Measurements from ENCODE around the gene GIPC1. TPM values are rescaled to one million over a fixed set of nuclear protein-coding genes. Genes with fewer than 3 reads are reported as not detected.

The GIPC1 gene
- total and polyA plus RNA-seq, 7 experiments from 2014 or later = 21.3 to 46.1 (median 25.9) TPM

GRCh38 chr19:14476327-14476672 is 19.6 kb downstream of the GIPC1 start:
- DNase-seq (no peak), ATAC-seq (no peak)
- Histone ChIP-seq H3K27ac (ENCODE audit: low read depth, low read length) (no peak overlapping the region), H3K36me3 (ENCODE audit: control insufficient read depth in 2 of 3, insufficient read depth in 3 of 3, low read length in 3 of 3) (peaks cover 0 to 36% (median 0%) of the 10 kb centered on the region in 3 experiments), H3K4me1 (ENCODE audit: control insufficient read depth in 2 of 2, insufficient read depth in 2 of 2, low read length in 2 of 2) (peaks cover 4 to 17% of the 10 kb centered on the region in 2 donors), H3K27me3 (ENCODE audit: control insufficient read depth in 2 of 2, insufficient read depth in 2 of 2, low read length in 2 of 2) (peaks cover 0 to 4% of the 10 kb centered on the region in 2 donors), H3K4me3 (ENCODE audit: low read length) (no peak overlapping the region), H3K9me3 (ENCODE audit: control insufficient read depth in 2 of 3, low read length in 3 of 3) (no peaks in the 10 kb centered on the region)
- CTCF ChIA-PET = no interaction called here
- Mint-ChIP-seq H3K27ac (peak overlapping the region in 2 of 9 donors; percentile 46 to 63), H3K36me3 (peaks cover 0 to 11% (median 0%) of the 10 kb centered on the region in 5 donors), H3K27me3 (peaks cover 6 to 19% (median 12%) of the 10 kb centered on the region in 5 donors), H3K9me3 (peaks cover 0 to 2% (median 0%) of the 10 kb centered on the region in 11 donors), H3K4me1 (peaks cover 0 to 39% (median 29%) of the 10 kb centered on the region in 7 donors), H3K4me3 (peak overlapping the region in 3 of 10 donors; percentile 11 to 61 (median 15))
- intact Hi-C loops (cut with micrococcal nuclease) = loop anchor here in 1 of 2 donors (5.0 to 10.0 kb wide), 2 partner anchors 121 to 339 kb away; partner anchors contain the start of gene ASF1B
- POLR2A ChIA-PET = interaction anchor here (0.8 kb wide), 1 partner anchor 41 kb away, joined by 3 read pairs; no protein-coding TSS in a partner anchor

DNA sequence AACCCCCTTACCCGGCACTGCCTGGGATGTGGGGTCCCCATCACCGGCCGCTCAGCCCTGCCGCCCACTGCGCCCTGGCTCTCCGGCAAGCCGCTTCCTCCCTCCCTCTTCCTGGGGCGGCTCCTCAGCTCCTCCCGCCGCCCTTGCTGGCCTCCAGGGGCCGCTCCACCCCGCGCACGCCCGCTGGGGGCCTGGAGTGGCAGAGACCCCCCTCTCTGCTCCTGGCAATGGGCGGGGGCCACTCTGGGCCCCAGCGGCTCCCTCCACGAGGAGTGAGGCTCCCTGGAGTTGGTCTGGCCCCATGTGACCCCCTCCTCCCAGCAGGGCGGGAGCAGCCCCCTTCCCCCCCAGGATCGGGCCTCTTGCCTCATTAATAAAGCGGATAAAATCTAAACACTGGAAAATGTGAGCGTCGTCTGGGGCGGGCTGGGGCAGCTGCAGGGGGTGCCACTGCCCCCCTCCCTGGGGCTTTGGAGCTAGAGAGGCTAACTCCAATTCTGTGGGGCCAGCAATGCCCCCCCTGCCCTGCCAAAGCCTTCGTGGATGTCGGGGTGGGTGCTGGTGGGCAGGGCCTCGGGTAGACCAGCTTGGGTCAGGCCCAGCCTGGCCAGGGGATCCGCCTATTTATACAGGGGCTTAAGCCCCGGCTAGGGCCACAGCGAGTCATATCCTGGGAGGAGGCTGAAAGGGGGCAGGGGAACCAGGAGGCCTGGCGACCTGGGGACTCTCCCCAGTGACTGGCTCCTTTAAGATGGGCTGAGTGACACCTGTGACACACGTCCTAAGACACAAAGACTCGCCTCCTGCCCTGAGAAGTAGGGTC is 20.5 kb downstream of the GIPC1 start, which contains the start of gene PTGER1:
TSS of gene PTGER1 (minus strand) at position 104 of the 823 bp plus-strand sequence. CDS start 1,034 bp downstream, outside the sequence.
- POLR2A ChIA-PET = interaction anchor here (0.6 to 0.8 kb wide), 2 partner anchors 42 to 43 kb away, joined by 3 read pairs; partner anchors contain the start of gene PKN1
- H3K36me3 ChIP-seq (ENCODE audit: control insufficient read depth in 2 of 3, insufficient read depth in 3 of 3, low read length in 3 of 3) = peaks cover 0 to 44% (median 0%) of the 10 kb centered on the region in 3 experiments

DNA sequence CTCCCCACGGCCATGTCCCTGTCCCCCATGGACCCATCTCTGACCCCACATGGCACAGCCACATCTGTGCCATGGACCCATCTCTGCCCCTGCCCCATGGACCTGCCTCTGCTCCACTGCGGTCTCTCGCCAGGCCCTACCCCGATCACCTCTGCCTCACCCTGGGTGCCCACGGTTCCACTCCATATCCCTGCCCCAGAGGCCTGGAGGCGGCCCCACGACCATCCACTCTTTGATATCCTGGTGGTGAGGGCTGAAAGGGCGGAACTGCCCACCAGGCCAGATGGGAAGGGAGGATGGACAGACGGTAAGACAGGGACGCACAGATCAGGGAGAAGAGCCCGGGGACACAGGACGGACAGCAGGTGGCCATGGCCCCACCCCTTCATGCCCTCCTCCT is 21.1 kb downstream of the GIPC1 start:
- Mint-ChIP-seq H3K27me3 (peaks cover 6 to 19% (median 12%) of the 10 kb centered on the region in 5 donors), H3K4me1 (peaks cover 0 to 39% (median 29%) of the 10 kb centered on the region in 7 donors), H3K27ac (peak overlapping the region in 1 of 9 donors; percentile 62), H3K4me3 (peak overlapping the region in 9 of 10 donors; percentile 7 to 79 (median 52)), H3K36me3 (peaks cover 0 to 11% (median 0%) of the 10 kb centered on the region in 5 donors), H3K9me3 (peaks cover 0 to 2% (median 0%) of the 10 kb centered on the region in 11 donors)
- Histone ChIP-seq H3K27ac (ENCODE audit: low read depth, low read length) (no peak overlapping the region), H3K9me3 (ENCODE audit: control insufficient read depth in 2 of 3, low read length in 3 of 3) (no peaks in the 10 kb centered on the region), H3K4me1 (ENCODE audit: control insufficient read depth in 2 of 2, insufficient read depth in 2 of 2, low read length in 2 of 2) (peaks cover 4 to 17% of the 10 kb centered on the region in 2 donors), H3K36me3 (ENCODE audit: control insufficient read depth in 2 of 3, insufficient read depth in 3 of 3, low read length in 3 of 3) (peaks cover 0 to 44% (median 0%) of the 10 kb centered on the region in 3 experiments), H3K4me3 (ENCODE audit: low read length) (no peak overlapping the region), H3K27me3 (ENCODE audit: control insufficient read depth in 2 of 2, insufficient read depth in 2 of 2, low read length in 2 of 2) (peaks cover 0 to 4% of the 10 kb centered on the region in 2 donors)
- intact Hi-C loops (cut with micrococcal nuclease) = loop anchor here (1.0 to 10.0 kb wide), 3 partner anchors 76 to 338 kb away; partner anchors contain the start of gene ASF1B (in 1 of the 2)
- POLR2A ChIA-PET = interaction anchor here (0.6 kb wide), 1 partner anchor 42 kb away, joined by 3 read pairs; the partner anchor contains the start of gene PKN1
- DNase-seq (no peak), ATAC-seq (no peak)
- CTCF ChIA-PET = interaction anchor here (0.9 to 1.3 kb wide), 3 partner anchors 9 to 77 kb away, joined by 3 to 5 read pairs (median 3); no protein-coding TSS in a partner anchor

More for the DNA sequence above, 20.5 kb downstream of the GIPC1 start, which contains the start of gene PTGER1:
- Histone ChIP-seq H3K4me3 (ENCODE audit: low read length) (no peak within 1 kb of the TSS), H3K27ac (ENCODE audit: low read depth, low read length) (no peak within 1 kb of the TSS), H3K4me1 (ENCODE audit: control insufficient read depth in 2 of 2, insufficient read depth in 2 of 2, low read length in 2 of 2) (peaks cover 4 to 17% of the 10 kb centered on the region in 2 donors), H3K27me3 (ENCODE audit: control insufficient read depth in 2 of 2, insufficient read depth in 2 of 2, low read length in 2 of 2) (peaks cover 0 to 4% of the 10 kb centered on the region in 2 donors), H3K9me3 (ENCODE audit: control insufficient read depth in 2 of 3, low read length in 3 of 3) (no peaks in the 10 kb centered on the region)
- Mint-ChIP-seq H3K4me1 (peaks cover 0 to 39% (median 29%) of the 10 kb centered on the region in 7 donors), H3K36me3 (peaks cover 0 to 11% (median 0%) of the 10 kb centered on the region in 5 donors), H3K27ac (peak within 1 kb of the TSS in 2 of 9 donors; percentile 46 to 63), H3K4me3 (peak within 1 kb of the TSS in 9 of 10 donors; percentile 7 to 79 (median 52)), H3K27me3 (peaks cover 6 to 19% (median 12%) of the 10 kb centered on the region in 5 donors), H3K9me3 (peaks cover 0 to 2% (median 0%) of the 10 kb centered on the region in 11 donors)
- intact Hi-C loops (cut with micrococcal nuclease) = loop anchor here (1.0 to 10.0 kb wide), 3 partner anchors 76 to 338 kb away; partner anchors contain the start of gene ASF1B (in 1 of the 2)
- peak in 2 of 9 donors; percentile 9 to 53 for DNase-seq
- ATAC-seq = peak; percentile 19
- CTCF ChIA-PET = interaction anchor here (0.9 to 1.3 kb wide), 3 partner anchors 9 to 76 kb away, joined by 3 to 5 read pairs (median 3); no protein-coding TSS in a partner anchor

- POLR2A ChIA-PET = no interaction called here
- Histone ChIP-seq H3K9me3 (ENCODE audit: control insufficient read depth in 2 of 3, low read length in 3 of 3) (no peaks in the 10 kb centered on the region), H3K4me3 (ENCODE audit: low read length) (no peak overlapping the region), H3K4me1 (ENCODE audit: control insufficient read depth in 2 of 2, insufficient read depth in 2 of 2, low read length in 2 of 2) (peaks cover 4 to 17% of the 10 kb centered on the region in 2 donors), H3K36me3 (ENCODE audit: control insufficient read depth in 2 of 3, insufficient read depth in 3 of 3, low read length in 3 of 3) (peaks cover 0 to 44% (median 0%) of the 10 kb centered on the region in 3 experiments), H3K27ac (ENCODE audit: low read depth, low read length) (no peak overlapping the region), H3K27me3 (ENCODE audit: control insufficient read depth in 2 of 2, insufficient read depth in 2 of 2, low read length in 2 of 2) (peaks cover 0 to 4% of the 10 kb centered on the region in 2 donors)
- H3K27me3 Mint-ChIP-seq = peaks cover 6 to 19% (median 12%) of the 10 kb centered on the region in 5 donors
- H3K36me3 Mint-ChIP-seq = peaks cover 0 to 12% (median 0%) of the 10 kb centered on the region in 5 donors
- H3K27ac Mint-ChIP-seq = no peak overlapping the region
- CTCF ChIA-PET = no interaction called here
- ATAC-seq (no peak), DNase-seq (no peak)
- intact Hi-C loops (cut with micrococcal nuclease) = loop anchor here in 1 of 2 donors (10.0 kb wide), 1 partner anchor 119 kb away; no protein-coding TSS in a partner anchor
- peaks cover 0 to 39% (median 29%) of the 10 kb centered on the region in 7 donors for H3K4me1 Mint-ChIP-seq
- H3K9me3 Mint-ChIP-seq = peaks cover 0 to 2% (median 0%) of the 10 kb centered on the region in 11 donors
- H3K4me3 Mint-ChIP-seq = peak overlapping the region in 8 of 10 donors; percentile 7 to 79 (median 51)
These were observed 21.8 kb downstream of the GIPC1 start for GRCh38 chr19:14473978-14474578.

DNA sequence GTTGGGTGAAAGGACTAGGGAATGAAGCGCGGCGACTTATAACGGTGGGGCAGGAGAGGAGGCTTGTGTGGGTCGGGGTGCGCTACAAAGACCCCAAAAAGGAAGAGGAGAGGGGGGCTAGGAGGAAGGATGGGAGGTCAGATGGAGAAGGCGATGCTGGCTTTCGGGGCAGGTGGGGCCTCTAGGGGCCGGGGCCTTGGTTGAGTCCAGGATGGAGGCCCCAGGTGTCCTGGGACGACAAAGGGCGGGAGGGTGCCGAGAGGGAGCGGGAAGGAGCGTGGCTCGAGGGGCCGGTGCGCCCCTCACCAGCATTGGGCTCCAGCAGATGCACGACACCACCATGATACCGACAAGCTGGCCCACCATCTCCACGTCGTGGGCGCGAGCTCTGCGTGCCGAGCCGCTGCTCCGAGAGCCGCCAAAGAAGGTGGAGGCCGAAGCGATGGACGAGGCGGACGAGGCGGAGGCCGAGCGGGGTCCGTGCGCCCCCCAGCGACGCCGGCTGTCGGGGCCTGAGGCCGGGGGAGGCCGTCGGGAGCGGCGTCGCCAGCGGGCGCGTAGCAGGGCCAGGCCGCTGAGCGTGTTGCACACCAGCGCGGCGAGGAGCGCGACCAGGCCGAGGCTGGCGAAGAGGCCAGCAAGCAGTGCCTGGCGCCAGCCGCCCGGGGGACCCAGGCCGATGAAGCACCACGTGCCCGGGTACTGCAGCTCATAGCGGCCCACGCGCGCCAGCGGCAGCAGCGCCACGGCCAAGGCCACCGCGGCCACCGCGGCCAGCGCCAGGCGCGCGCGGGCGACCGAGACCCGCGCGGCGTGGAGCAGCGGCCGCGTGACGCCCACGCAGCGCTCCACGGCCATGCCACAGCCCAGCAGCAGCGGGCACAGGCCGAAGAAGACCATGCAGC is 22.6 kb downstream of the GIPC1 start:
- H3K4me3 ChIP-seq (ENCODE audit: low read length) = no peak overlapping the region
- POLR2A ChIA-PET = interaction anchor here (1.0 to 1.5 kb wide), 7 partner anchors 27 to 84 kb away, joined by 3 to 5 read pairs (median 3); partner anchors contain the start of gene DNAJB1

More for the DNA sequence above, 22.6 kb downstream of the GIPC1 start:
- intact Hi-C loops (cut with micrococcal nuclease) = loop anchor here in 1 of 2 donors (10.0 kb wide), 1 partner anchor 119 kb away; no protein-coding TSS in a partner anchor
- H3K9me3 Mint-ChIP-seq = peaks cover 0 to 2% (median 0%) of the 10 kb centered on the region in 11 donors
- peaks cover 0 to 15% (median 4%) of the 10 kb centered on the region in 5 donors for H3K36me3 Mint-ChIP-seq
- H3K4me1 ChIP-seq (ENCODE audit: control insufficient read depth in 2 of 2, insufficient read depth in 2 of 2, low read length in 2 of 2) = peaks cover 4 to 17% of the 10 kb centered on the region in 2 donors
- H3K36me3 ChIP-seq (ENCODE audit: control insufficient read depth in 2 of 3, insufficient read depth in 3 of 3, low read length in 3 of 3) = peaks cover 0 to 43% (median 3%) of the 10 kb centered on the region in 3 experiments
- H3K27ac Mint-ChIP-seq = peak overlapping the region in 3 of 9 donors; percentile 25 to 41 (median 33)
- no peak overlapping the region for H3K27ac ChIP-seq (ENCODE audit: low read depth, low read length)
- peak overlapping the region; percentile 44 to 84 (median 71) for H3K4me3 Mint-ChIP-seq
- H3K4me1 Mint-ChIP-seq = peaks cover 0 to 39% (median 29%) of the 10 kb centered on the region in 7 donors
- CTCF ChIA-PET = interaction anchor here (0.6 to 1.8 kb wide), 5 partner anchors 8 to 112 kb away, joined by 3 to 16 read pairs (median 4); partner anchors contain the start of gene PKN1
- ATAC-seq (no peak), DNase-seq (no peak)
- no peaks in the 10 kb centered on the region for H3K9me3 ChIP-seq (ENCODE audit: control insufficient read depth in 2 of 3, low read length in 3 of 3)
- peaks cover 6 to 19% (median 12%) of the 10 kb centered on the region in 5 donors for H3K27me3 Mint-ChIP-seq
- peaks cover 0 to 4% of the 10 kb centered on the region in 2 donors for H3K27me3 ChIP-seq (ENCODE audit: control insufficient read depth in 2 of 2, insufficient read depth in 2 of 2, low read length in 2 of 2)

Measured in naive thymus-derived CD4-positive, alpha-beta T cell (primary cell).